Neural cell (in vitro differentiated cells): ENCODE measurements around the gene HLA-DOA. TPM values are rescaled to one million over a fixed set of nuclear protein-coding genes. Genes with fewer than 3 reads are reported as not detected.

Experiments
- H2AFZ ChIP-seq: fragments of 200-600, 300-800 bp; sonication (generic), shearing (Covaris generic); 2 replicates; pipeline ENCODE4 v1.6.0; 2014; ENCODE audit warnings: low read depth, mild to moderate bottlenecking, antibody characterized with exemption, low read length, moderate library complexity
- H3F3A ChIP-seq: fragments of 200-600 bp; shearing (Covaris generic); 2 replicates; pipeline ENCODE4 v1.6.1; 2016; ENCODE audit warnings: mild to moderate bottlenecking, moderate library complexity, mixed read lengths, antibody characterized with exemption, low read length; ENCODE audit not compliant: insufficient read depth, poor library complexity, severe bottlenecking
- H3K27ac ChIP-seq: fragments of 200-600, 300-800 bp; sonication (generic), shearing (Covaris generic); 2 replicates; pipeline ENCODE4 v1.5.1; 2014; ENCODE audit warnings: mild to moderate bottlenecking, low read length, moderate library complexity
- H3K27me3 ChIP-seq: fragments of 300-800, 200-600 bp; sonication (generic), shearing (Covaris generic); 2 replicates; pipeline ENCODE4 v1.6.0; 2014; ENCODE audit warnings: mild to moderate bottlenecking, low read depth, low read length, moderate library complexity; ENCODE audit not compliant: insufficient read depth
- H3K36me3 ChIP-seq: fragments of 300-800, 200-600 bp; sonication (generic), shearing (Covaris generic); 2 replicates; pipeline ENCODE4 v1.5.1; 2014; ENCODE audit warnings: mild to moderate bottlenecking, antibody characterized with exemption, low read length, moderate library complexity; ENCODE audit not compliant: insufficient read depth
- H3K4me2 ChIP-seq: fragments of 300-800, 200-600 bp; sonication (generic), shearing (Covaris generic); 2 replicates; pipeline ENCODE4 v1.6.0; 2014; ENCODE audit warnings: mild to moderate bottlenecking, low read length
- H3K4me3 ChIP-seq: fragments of 300-800, 200-600 bp; sonication (generic), shearing (Covaris generic); 2 replicates; pipeline ENCODE4 v1.5.1; 2014; ENCODE audit warnings: mild to moderate bottlenecking, low read length, moderate library complexity
- H3K79me2 ChIP-seq: fragments of 200-600 bp; shearing (Covaris generic); replicated peaks from 2 replicates; pipeline ENCODE4 v1.6.0; 2014; ENCODE audit warnings: mild to moderate bottlenecking, low read length, moderate library complexity; ENCODE audit not compliant: insufficient read depth
- H3K9ac ChIP-seq: fragments of 300-800, 200-600 bp; sonication (generic), shearing (Covaris generic); 2 replicates; pipeline ENCODE4 v1.6.1; 2016; ENCODE audit warnings: mild to moderate bottlenecking, low read length, mixed read lengths
- H3K9me2 ChIP-seq: fragments of 200-600 bp; shearing (Covaris generic); 2 replicates; pipeline ENCODE4 v1.6.1; 2016; ENCODE audit warnings: mild to moderate bottlenecking, low read length, mixed read lengths; ENCODE audit not compliant: insufficient read depth
- H3K9me3 ChIP-seq: fragments of 200-600, 300-800 bp; sonication (generic), shearing (Covaris generic); 2 replicates; pipeline ENCODE4 v1.6.1; 2016; ENCODE audit warnings: mild to moderate bottlenecking, mixed run types, low read length, moderate library complexity, mixed read lengths
- H4K20me1 ChIP-seq: fragments of 200-600 bp; shearing (Covaris generic); 2 replicates; pipeline ENCODE4 v1.6.1; 2016; ENCODE audit warnings: mild to moderate bottlenecking, mixed run types; ENCODE audit not compliant: insufficient read depth
- EP300 ChIP-seq: fragments of 450-650 bp; conservative IDR thresholded peaks from 2 replicates; pipeline ENCODE4 v1.6.1; 2014; ENCODE audit warnings: antibody characterized with exemption, mild to moderate bottlenecking, moderate library complexity; ENCODE audit not compliant: poor library complexity, severe bottlenecking
- EZH2 ChIP-seq: fragments of 200-600, 300-800 bp; shearing (Covaris generic), sonication (generic); IDR thresholded peaks from 2 replicates; pipeline ENCODE4 v1.6.1; 2014; ENCODE audit warnings: antibody characterized with exemption, low read length, borderline replicate concordance, mild to moderate bottlenecking; ENCODE audit not compliant: insufficient read depth, poor library complexity, severe bottlenecking
- MXI1 ChIP-seq: fragments of 450-650 bp; conservative IDR thresholded peaks from 2 replicates; pipeline ENCODE4 v1.6.1; 2014; ENCODE audit warnings: antibody characterized with exemption, mild to moderate bottlenecking; ENCODE audit not compliant: poor library complexity, severe bottlenecking
- POLR2AphosphoS5 ChIP-seq: IDR thresholded peaks from 2 replicates; pipeline ENCODE4 v1.6.1; 2012
- RAD21 ChIP-seq: fragments of 450-650 bp; conservative IDR thresholded peaks from 2 replicates; pipeline ENCODE4 v1.6.1; 2014; ENCODE audit warnings: antibody characterized with exemption, mild to moderate bottlenecking, moderate library complexity
- REST ChIP-seq: IDR thresholded peaks from 2 replicates; pipeline ENCODE4 v1.6.1; 2012; ENCODE audit warnings: borderline replicate concordance
- SMC3 ChIP-seq: fragments of 450-650 bp; conservative IDR thresholded peaks from 2 replicates; pipeline ENCODE4 v1.6.1; 2014; ENCODE audit warnings: antibody characterized with exemption, mild to moderate bottlenecking, moderate library complexity; ENCODE audit not compliant: poor library complexity
- TAF1 ChIP-seq: IDR thresholded peaks from 2 replicates; pipeline ENCODE4 v1.6.1; 2012; ENCODE audit warnings: low read depth
- polyA plus RNA-seq: library from polyadenylated mRNA; depleted of rRNA; stranded (reverse); fragments of >200 nt; gene quantifications from 2 replicates; pipeline ENCODE4 v1.2.3, GENCODE V29; 2014
- TF ChIP-seq, protein P1 (sequence below): fragments of 450-650 bp; IDR thresholded peaks from 2 replicates; pipeline ENCODE4 v1.5.1; 2014; ENCODE audit warnings: antibody characterized with exemption, mild to moderate bottlenecking, moderate library complexity; ENCODE audit not compliant: poor library complexity, severe bottlenecking

Gene HLA-DOA
- polyA plus RNA-seq, 1 donor from 2014 or later, result 0.07 TPM

GRCh38 chr6:32995448-32995847 lies 13.9 kb downstream of the HLA-DOA start:
- no peaks in the 10 kb centered on the region for H3K79me2 ChIP-seq
- H3F3A ChIP-seq, result no peaks in the 10 kb centered on the region
- no peaks in the 10 kb centered on the region for H3K9me2 ChIP-seq
- no peaks in the 10 kb centered on the region for H3K36me3 ChIP-seq
- H3K9ac ChIP-seq, result no peak overlapping the region
- no peaks in the 10 kb centered on the region for H3K27me3 ChIP-seq
- no peak overlapping the region for H3K4me3 ChIP-seq
- no peak overlapping the region for H2AFZ ChIP-seq
- H3K27ac ChIP-seq, result no peak overlapping the region
- H3K4me2 ChIP-seq, result no peak overlapping the region
- no peaks in the 10 kb centered on the region for H4K20me1 ChIP-seq
- no peak for TF ChIP-seq POLR2AphosphoS5
- TF ChIP-seq RAD21, result no peak
- TF ChIP-seq EZH2, result no peak
- TF ChIP-seq, protein P1, sequence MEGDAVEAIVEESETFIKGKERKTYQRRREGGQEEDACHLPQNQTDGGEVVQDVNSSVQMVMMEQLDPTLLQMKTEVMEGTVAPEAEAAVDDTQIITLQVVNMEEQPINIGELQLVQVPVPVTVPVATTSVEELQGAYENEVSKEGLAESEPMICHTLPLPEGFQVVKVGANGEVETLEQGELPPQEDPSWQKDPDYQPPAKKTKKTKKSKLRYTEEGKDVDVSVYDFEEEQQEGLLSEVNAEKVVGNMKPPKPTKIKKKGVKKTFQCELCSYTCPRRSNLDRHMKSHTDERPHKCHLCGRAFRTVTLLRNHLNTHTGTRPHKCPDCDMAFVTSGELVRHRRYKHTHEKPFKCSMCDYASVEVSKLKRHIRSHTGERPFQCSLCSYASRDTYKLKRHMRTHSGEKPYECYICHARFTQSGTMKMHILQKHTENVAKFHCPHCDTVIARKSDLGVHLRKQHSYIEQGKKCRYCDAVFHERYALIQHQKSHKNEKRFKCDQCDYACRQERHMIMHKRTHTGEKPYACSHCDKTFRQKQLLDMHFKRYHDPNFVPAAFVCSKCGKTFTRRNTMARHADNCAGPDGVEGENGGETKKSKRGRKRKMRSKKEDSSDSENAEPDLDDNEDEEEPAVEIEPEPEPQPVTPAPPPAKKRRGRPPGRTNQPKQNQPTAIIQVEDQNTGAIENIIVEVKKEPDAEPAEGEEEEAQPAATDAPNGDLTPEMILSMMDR, result no peak
- no peak for TF ChIP-seq SMC3
- no peak for TF ChIP-seq EP300
- no peak for TF ChIP-seq REST
- TF ChIP-seq MXI1, result no peak
- TF ChIP-seq TAF1, result no peak
- H3K9me3 ChIP-seq, result no peaks in the 10 kb centered on the region

DNA sequence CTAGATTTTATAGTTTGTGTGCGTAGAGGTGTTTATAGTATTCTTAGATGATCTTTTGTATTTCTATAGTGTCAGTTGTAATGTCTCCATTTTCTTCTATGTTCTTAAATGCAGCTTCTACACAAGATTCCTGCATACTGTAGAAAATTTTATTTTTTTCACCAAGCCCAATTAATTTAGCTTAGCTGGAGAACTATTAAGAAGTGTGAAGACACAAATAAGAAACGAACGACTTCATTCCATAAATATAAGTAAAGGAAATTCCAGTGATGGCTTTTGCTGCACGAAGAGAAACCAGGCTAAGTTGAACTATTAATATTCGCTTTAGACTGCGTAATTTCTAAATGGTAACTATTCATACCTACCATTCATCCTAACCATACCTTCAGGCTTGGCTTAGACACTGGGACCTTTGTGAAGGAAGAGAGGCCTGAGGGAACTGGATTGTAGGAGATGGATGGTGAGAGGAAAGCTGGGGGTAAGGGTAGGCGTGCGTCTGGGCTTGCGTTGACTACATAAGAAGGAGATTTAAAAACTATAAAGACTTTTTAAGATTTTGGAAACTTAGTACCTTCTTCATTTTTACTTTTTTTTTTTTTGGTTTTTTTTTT lies 15.9 kb downstream of the HLA-DOA start:
- Histone ChIP-seq H3K9me2 (no peaks in the 10 kb centered on the region), H4K20me1 (no peaks in the 10 kb centered on the region), H3K4me3 (no peak overlapping the region)

More for the DNA sequence above, 15.9 kb downstream of the HLA-DOA start:
- no peak overlapping the region for H3K27ac ChIP-seq
- TF ChIP-seq MXI1, result no peak
- TF ChIP-seq, protein P1, result no peak
- no peak for TF ChIP-seq POLR2AphosphoS5
- TF ChIP-seq REST, result no peak
- TF ChIP-seq SMC3, result no peak
- no peak for TF ChIP-seq EZH2
- no peak for TF ChIP-seq TAF1
- TF ChIP-seq EP300, result no peak
- TF ChIP-seq RAD21, result no peak
- H2AFZ ChIP-seq, result no peak overlapping the region
- no peaks in the 10 kb centered on the region for H3K79me2 ChIP-seq
- H3K36me3 ChIP-seq, result no peaks in the 10 kb centered on the region
- no peak overlapping the region for H3K9ac ChIP-seq
- H3K4me2 ChIP-seq, result no peak overlapping the region
- H3F3A ChIP-seq, result no peaks in the 10 kb centered on the region
- no peaks in the 10 kb centered on the region for H3K9me3 ChIP-seq
- no peaks in the 10 kb centered on the region for H3K27me3 ChIP-seq
